ENCODE measurements around the gene CEP104.

DNA sequence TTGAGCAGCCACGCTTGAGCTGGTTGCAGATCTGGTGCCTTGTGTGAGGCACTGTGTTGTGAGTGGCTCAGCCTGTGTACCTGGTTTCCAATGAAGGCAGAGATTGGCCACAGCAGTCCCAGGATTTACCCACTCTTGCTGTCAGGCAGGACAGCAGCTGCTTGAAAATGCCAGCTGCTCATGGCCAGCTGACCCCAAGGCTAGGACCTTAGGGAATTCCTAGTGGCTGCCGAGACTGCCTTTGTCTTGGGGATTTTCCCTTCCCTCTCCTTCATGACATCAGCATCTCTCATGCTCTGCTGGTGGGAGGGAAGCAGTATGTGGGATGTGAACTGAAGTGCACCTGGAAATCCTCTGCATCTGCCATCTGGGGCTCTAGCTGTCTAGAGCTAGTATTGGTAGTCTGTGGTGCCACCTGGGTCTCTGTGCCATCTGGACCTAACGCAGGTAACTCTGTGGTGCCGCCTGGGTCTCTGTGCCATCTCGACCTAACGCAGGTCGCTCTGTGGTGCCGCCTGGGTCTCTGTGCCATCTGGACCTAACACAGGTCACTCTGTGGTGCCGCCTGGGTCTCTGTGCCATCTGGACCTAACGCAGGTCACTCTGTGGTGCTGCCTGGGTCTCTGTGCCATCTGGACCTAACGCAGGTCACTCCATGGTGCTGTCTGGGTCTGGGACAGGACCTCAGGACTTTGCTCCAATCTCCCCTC is 56.9 kb downstream of the CEP104 start:
- no peak for TF ChIP-seq TCF7L2 (IDR thresholded peaks at IDR 0.05; ENCODE audit: borderline replicate concordance, extremely low read depth, insufficient read depth, insufficient read length)
- TF ChIP-seq, protein P1, sequence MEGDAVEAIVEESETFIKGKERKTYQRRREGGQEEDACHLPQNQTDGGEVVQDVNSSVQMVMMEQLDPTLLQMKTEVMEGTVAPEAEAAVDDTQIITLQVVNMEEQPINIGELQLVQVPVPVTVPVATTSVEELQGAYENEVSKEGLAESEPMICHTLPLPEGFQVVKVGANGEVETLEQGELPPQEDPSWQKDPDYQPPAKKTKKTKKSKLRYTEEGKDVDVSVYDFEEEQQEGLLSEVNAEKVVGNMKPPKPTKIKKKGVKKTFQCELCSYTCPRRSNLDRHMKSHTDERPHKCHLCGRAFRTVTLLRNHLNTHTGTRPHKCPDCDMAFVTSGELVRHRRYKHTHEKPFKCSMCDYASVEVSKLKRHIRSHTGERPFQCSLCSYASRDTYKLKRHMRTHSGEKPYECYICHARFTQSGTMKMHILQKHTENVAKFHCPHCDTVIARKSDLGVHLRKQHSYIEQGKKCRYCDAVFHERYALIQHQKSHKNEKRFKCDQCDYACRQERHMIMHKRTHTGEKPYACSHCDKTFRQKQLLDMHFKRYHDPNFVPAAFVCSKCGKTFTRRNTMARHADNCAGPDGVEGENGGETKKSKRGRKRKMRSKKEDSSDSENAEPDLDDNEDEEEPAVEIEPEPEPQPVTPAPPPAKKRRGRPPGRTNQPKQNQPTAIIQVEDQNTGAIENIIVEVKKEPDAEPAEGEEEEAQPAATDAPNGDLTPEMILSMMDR (IDR thresholded peaks at IDR 0.05 in 2 of 3, conservative IDR thresholded peaks at IDR 0.05 in 1 of 3; ENCODE audit: borderline replicate concordance in 1 of 3, insufficient read depth in 1 of 3, low read depth in 2 of 3, low read length in 2 of 3): no peak

All from HCT116 (cell line).